Right lobe of liver (tissue), 6 donors: Measurements from ENCODE around the gene SGTA. TPM values are rescaled to one million over a fixed set of nuclear protein-coding genes. Genes with fewer than 3 reads are reported as not detected.
A peak's percentile ranks its signal among the peaks of the same experiment; 100 is the strongest.

Experiments
- ATAC-seq, 4 donors: fragments of 200-7000 bp; cut with Tn5 transposase; one replicate each; pipeline ENCODE4 v1.9.1; 2020; ENCODE audit warnings: mild to moderate bottlenecking in 4 of 4, moderate library complexity in 4 of 4
- DNase-seq, 3 donors: peaks; one replicate each; pipeline ENCODE4 v3.0.0-alpha.2; 2020
- H3K27ac ChIP-seq, 3 donors: fragments of 200-600 bp; one replicate each; pipeline ENCODE4 v1.8.0; 2022
- H3K27me3 ChIP-seq, 2 donors: fragments of 200-600 bp; one replicate each; pipeline ENCODE4 v1.8.0; 2022
- H3K36me3 ChIP-seq, 4 donors: fragments of 200-600 bp; sonication (generic) in 1 of 4; one replicate each; pipeline versions ENCODE4 v1.5.1 to v1.8.0; 2017 to 2022; ENCODE audit warnings: control low read depth in 1 of 4
- H3K4me1 ChIP-seq, 4 donors: fragments of 200-600 bp; sonication (generic) in 1 of 4; one replicate each; pipeline versions ENCODE4 v1.5.1 to v1.8.0; 2017 to 2022; ENCODE audit warnings: control low read depth in 1 of 4
- H3K4me3 ChIP-seq, 3 donors: fragments of 200-600 bp; one replicate each; pipeline ENCODE4 v1.8.0; 2022
- H3K9me3 ChIP-seq, 4 donors: fragments of 200-600 bp; sonication (generic) in 1 of 4; one replicate each; pipeline versions ENCODE4 v1.5.1 to v1.8.0; 2017 to 2022; ENCODE audit warnings: control low read depth in 1 of 4
- CTCF ChIP-seq, 4 donors: fragments of 200-600 bp in 3 of 4; fragments of 450-650 bp in 1 of 4; IDR thresholded peaks; one replicate each; pipeline versions ENCODE4 v1.5.1 to v1.8.0; 2016 to 2022; ENCODE audit warnings: antibody characterized with exemption in 4 of 4, mild to moderate bottlenecking in 2 of 4
- POLR2A ChIP-seq: fragments of 450-650 bp; IDR thresholded peaks from one replicate; pipeline ENCODE4 v1.6.1; 2017; ENCODE audit warnings: antibody characterized with exemption, mild to moderate bottlenecking
- WGBS: methylation state at CpG from one replicate; pipeline ENCODE4 v1.1.6; 2018; ENCODE audit warnings: low coverage, low lambda C conversion rate; ENCODE audit not compliant: insufficient coverage; ENCODE audit errors: missing lambda C conversion rate; 5-methylcytosine and 5-hydroxymethylcytosine counted together
- intact Hi-C, 2 donors: fragments of 100-400 bp; cut with DNase I; formaldehyde crosslinking; loops; one replicate each; pipeline versions ENCODE4 v1.11.2 to v1.14.1; 2022
- total RNA-seq, 6 experiments: library from RNA; depleted of rRNA in 2 of 6; stranded (reverse); fragments of >200 nt in 2 of 6; fragmentation: NEBNext Ultra II Directional in 3 of 6; extraction: Animal tissue kit (Norgen Biotek cat#: 25700) in 3 of 6; gene quantifications; one replicate each; pipeline versions ENCODE4 v1.1.0 to v1.2.4, GENCODE V29; 2016 to 2023
- donor health status: DM: no; HTN: yes; CAD: no.
- donor health status: DM: no; HTN: no; CAD: no.
- donor health status: DM: no; HTN: no; CAD: no.
- donor health status: DM: no; HTN: yes; CAD: no.
- donor health status: DM: no; HTN: yes; CAD: no.

Gene SGTA
- total RNA-seq, 6 experiments from 2014 or later, result 21.5 to 41.7 (median 23.7) TPM

- peaks cover 0 to 10% (median 0%) of the 10 kb centered on the region in 4 donors for H3K4me1 ChIP-seq
- no peak overlapping the region for H3K27ac ChIP-seq
- no peak for TF ChIP-seq POLR2A
- no peak for TF ChIP-seq CTCF (IDR thresholded peaks at IDR 0.05)
- no peaks in the 10 kb centered on the region for H3K27me3 ChIP-seq
- no peaks in the 10 kb centered on the region for H3K9me3 ChIP-seq
- DNase-seq, result no peak
- H3K4me3 ChIP-seq, result no peak overlapping the region
- intact Hi-C loops, result no loop called here
- 95% methylated on average over 17 of the region's 41 CpGs for WGBS
- no peak for ATAC-seq
- H3K36me3 ChIP-seq, result peaks cover 0 to 26% (median 3%) of the 10 kb centered on the region in 4 donors
These were observed 16.4 kb upstream of the SGTA start for GRCh38 chr19:2799273-2800020.

- TF ChIP-seq POLR2A, result no peak
- TF ChIP-seq CTCF (IDR thresholded peaks at IDR 0.05), result no peak
- ATAC-seq, result peak; percentile 49 to 71 (median 68)
- intact Hi-C loops, result no loop called here
- peak in 1 of 3 donors; percentile 69 for DNase-seq
- WGBS, result 61% methylated on average over 5 of the region's 7 CpGs
- no peaks in the 10 kb centered on the region for H3K9me3 ChIP-seq
- no peaks in the 10 kb centered on the region for H3K27me3 ChIP-seq
- peaks cover 0 to 26% (median 3%) of the 10 kb centered on the region in 4 donors for H3K36me3 ChIP-seq
- H3K4me1 ChIP-seq, result peaks cover 0 to 10% (median 0%) of the 10 kb centered on the region in 4 donors
- no peak overlapping the region for H3K4me3 ChIP-seq
- H3K27ac ChIP-seq, result no peak overlapping the region
These were observed 15.7 kb upstream of the SGTA start for GRCh38 chr19:2798733-2799132.

- intact Hi-C loops, result no loop called here
- H3K27ac ChIP-seq, result no peak overlapping the region
- peaks cover 0 to 10% (median 0%) of the 10 kb centered on the region in 4 donors for H3K4me1 ChIP-seq
- H3K27me3 ChIP-seq, result no peaks in the 10 kb centered on the region
- no peak for DNase-seq
- TF ChIP-seq CTCF (IDR thresholded peaks at IDR 0.05) (no peak), POLR2A (no peak)
- WGBS, result 50% methylated on average over 1 of the region's 16 CpGs
- H3K9me3 ChIP-seq, result no peaks in the 10 kb centered on the region
- H3K36me3 ChIP-seq, result peaks cover 0 to 26% (median 3%) of the 10 kb centered on the region in 4 donors
- H3K4me3 ChIP-seq, result no peak overlapping the region
- peak in 1 of 4 donors; percentile 11 for ATAC-seq
These were observed 15.1 kb upstream of the SGTA start for GRCh38 chr19:2798158-2798685.

GRCh38 chr19:2797280-2797679 is 14.2 kb upstream of the SGTA start:
- H3K36me3 ChIP-seq, result peaks cover 0 to 26% (median 3%) of the 10 kb centered on the region in 4 donors
- no peak for TF ChIP-seq POLR2A
- TF ChIP-seq CTCF (IDR thresholded peaks at IDR 0.05), result no peak
- no peaks in the 10 kb centered on the region for H3K27me3 ChIP-seq
- no peak overlapping the region for H3K27ac ChIP-seq
- DNase-seq (no peak), ATAC-seq (no peak)
- 98% methylated on average over 7 of the region's 15 CpGs for WGBS
- no peak overlapping the region for H3K4me3 ChIP-seq
- no peaks in the 10 kb centered on the region for H3K9me3 ChIP-seq
- intact Hi-C loops, result no loop called here
- H3K4me1 ChIP-seq, result peaks cover 0 to 10% (median 0%) of the 10 kb centered on the region in 4 donors
